Ovary (tissue), 3 donors: ENCODE results near the gene ANAPC16.

Experiments used
- CTCF ChIP-seq, 3 donors: fragments of 450-650 bp in 2 of 3; fragments of 200-600 bp in 1 of 3; IDR thresholded peaks; one replicate each; pipeline versions ENCODE4 v1.5.1 to v1.8.0; 2016 to 2022; ENCODE audit warnings: antibody characterized with exemption in 3 of 3, mild to moderate bottlenecking in 1 of 3
- EP300 ChIP-seq: sonication (generic); formaldehyde crosslinking; IDR thresholded peaks from one replicate; pipeline ENCODE4 v1.6.1; 2017; ENCODE audit warnings: antibody characterized with exemption
- POLR2A ChIP-seq: fragments of 450-650 bp; IDR thresholded peaks from one replicate; pipeline ENCODE4 v1.6.1; 2017; ENCODE audit warnings: antibody characterized with exemption, mild to moderate bottlenecking, moderate library complexity
- donor health status: DM: no; HTN: no; CAD: no.

GRCh38 chr10:72267819-72268399 lies 52.1 kb downstream of the ANAPC16 start:
- TF ChIP-seq CTCF (IDR thresholded peaks at IDR 0.05) (no peak), EP300 (no peak), POLR2A (no peak)
